CD4-positive, alpha-beta T cell treated with Interferon alpha-2 for 1 hour (primary cell): Measurements from ENCODE around the gene CLSTN3.
"Not testable (repeated sequence)": the region's sequence is repeated elsewhere in the genome, so short reads cannot be mapped to it uniquely, and the experiment has no call there.

Experiments used
- DNase-seq, 2 donors: peaks; one replicate each; pipeline ENCODE4 v3.0.0-alpha.2; 2020 to 2022

Gene CLSTN3

DNA sequence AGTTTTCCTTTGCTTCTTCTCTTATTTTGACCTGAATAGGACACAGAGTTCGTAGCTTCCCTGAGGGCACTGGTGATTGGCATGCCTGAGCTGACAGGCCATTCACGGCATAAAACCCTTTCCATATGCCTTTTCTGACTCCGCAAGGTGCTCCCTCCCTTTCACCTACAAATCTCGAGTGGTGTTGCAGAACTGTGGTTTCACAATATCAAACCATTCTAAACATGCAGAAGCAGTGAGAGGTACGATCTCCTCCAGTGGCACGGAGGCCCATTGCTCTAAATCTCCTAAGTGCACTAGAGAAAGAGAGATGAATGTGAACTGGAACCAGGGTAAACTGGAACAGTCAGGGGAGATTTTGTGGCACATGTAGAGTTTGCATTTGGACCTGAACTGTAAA, 23.9 kb downstream of the CLSTN3 start:
- no peak for DNase-seq

DNA sequence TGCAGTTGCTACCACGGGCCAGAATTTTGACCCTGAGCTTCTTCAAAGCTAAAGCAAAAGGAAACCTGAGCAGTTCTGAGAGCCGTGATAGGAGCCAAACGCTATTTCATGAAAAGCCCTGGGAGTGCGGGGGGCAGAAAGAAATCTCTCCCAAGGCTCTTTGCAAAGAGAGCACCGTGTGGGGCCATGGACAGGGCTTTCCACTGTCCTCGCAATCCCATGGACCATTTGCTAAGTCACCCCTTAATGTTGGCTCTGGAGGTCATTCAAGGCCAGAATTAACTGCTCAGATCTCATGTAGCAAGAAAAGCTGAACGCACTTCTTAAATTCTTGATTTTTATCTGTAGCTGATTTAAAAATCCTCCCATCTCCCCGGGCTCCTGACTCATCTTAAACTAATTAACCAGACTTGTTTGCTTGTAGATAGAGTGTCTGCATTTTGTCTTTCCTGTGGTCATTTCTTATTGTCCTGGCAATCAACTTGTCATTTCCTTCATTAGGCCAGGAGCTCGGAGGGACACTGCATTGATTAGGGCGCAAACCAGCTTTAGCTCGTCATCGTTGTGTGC, 24.8 kb downstream of the CLSTN3 start:
- no peak for DNase-seq

DNA sequence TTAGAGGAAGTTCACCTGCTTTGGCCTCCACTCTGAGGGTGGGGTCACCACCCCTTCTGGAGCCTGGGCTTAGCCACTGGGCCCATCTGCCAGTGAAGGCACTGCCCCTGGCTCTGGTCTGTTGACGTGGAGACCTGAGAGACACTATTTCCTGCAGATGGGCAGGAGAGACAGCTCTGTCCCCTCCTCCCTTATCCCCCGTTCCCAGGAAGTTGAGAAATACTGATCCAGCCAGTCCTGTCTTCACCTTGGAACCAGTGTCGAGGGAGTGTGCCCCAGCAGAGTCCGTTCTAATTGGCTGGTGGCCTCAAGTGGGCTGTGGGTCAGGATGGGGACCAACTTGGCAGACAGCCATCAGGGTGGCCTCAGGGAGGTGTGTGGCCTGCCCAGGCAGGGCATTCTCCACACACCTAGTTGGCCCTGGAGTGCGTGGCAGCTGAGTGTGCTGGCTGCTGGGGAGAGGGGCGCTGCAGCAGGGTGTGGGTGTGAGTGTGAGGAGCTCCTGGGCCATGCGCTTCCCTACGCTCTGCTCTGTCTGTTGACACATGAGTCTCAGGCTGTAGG, 25.4 kb downstream of the CLSTN3 start:
- DNase-seq, result no peak

DNA sequence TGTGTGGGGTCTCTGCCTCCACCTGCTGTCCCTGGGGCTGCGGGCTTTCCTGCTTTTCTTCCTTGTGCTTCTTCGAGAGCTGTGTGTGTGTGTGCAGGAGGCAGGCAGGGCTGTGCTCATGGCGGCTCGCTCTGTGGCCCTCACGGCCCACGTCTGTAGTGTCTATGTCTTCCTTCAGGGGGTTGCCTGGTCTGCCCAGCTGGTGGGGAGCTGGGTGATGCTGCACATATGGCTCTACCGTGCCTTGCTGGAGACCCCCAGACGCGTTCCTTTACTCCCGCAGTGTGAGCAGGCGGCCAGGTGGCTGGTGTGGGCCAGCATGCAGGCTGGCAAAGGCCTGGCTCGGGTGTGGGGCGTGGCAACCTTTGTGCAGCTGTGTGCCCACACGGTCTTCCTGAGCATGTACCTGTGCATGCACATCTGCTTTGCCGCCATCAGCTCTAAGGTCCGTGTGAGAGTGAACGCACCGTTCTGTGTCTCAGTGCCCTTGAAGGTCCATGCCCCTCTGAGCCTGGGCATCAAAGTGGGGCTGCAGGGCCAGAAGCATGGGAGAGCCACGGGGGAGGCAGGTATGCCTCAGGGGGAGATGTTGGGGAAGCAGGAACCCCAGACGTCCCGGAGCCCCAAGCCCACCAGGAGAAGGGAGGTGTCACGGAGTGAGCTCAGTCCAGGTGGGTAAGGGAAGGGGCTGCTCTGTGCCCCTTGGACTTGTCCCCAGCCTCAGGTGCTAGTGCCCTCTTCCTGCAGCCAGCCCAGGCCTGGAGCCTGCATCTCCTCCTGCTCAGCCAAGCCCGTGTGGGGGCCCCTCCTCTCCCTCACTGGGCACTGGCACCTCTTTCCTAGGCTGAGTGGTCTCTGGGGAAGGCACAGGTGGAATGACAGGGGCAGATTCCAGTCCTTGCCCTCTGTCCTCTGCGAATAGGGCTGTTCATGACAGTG, 26.4 kb downstream of the CLSTN3 start:
- DNase-seq, result no peak

DNA sequence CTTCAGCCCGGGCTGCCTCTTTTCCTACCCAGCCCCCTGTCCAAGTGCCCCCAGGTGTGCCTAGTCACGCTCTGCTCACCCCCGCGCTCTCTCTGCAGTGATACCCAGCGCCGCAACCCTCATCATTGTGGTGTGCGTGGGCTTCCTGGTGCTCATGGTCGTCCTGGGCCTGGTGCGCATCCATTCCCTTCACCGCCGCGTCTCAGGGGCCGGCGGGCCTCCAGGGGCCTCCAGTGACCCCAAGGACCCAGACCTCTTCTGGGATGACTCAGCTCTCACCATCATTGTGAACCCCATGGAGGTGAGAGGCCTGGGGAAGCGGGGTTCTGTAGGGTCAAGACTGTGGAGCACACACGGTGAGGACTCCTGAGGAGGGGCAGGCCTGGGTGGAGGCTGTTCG, 27.2 kb downstream of the CLSTN3 start:
- no peak for DNase-seq

DNA sequence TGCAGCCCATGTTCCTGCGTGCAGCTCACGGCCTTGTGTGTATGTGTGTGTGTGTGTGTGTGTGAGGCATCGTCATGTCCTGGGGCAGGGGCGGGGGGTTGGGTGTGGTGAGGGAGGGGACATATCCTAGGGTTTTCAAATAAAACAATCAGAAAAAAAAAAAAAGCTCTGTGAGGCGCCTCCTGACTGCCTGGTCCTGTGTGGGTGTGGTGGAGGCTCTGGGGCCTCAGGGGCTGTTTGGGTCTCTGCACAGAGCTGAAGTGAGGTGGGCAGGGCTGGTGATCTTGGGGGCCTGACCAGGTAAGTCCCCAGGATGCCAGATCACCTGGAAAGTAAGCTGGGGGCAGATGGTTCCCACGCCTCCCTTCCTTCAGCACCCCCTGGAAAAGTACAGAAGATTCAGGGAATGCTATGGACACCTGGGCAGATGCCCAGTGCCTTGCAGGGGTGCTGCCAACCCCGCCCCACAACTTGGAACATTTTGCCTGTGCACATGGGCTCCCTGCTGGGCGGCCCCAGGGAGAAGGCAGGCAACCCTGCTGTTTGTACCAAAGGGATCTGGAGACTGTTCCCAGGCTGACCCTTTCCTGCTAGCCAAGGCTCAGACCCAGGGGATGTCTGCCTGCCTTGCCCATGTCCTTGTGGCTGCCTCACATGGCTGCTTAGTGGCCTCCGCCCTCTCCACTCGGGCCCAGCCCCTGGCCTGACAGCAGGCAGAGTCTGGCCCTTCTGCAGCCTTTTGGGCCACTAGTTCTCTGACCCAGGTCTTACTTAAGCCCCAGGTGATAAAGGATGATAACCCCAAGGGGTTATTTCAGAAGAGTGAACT, 28.8 kb downstream of the CLSTN3 start:
- DNase-seq, result no peak

DNA sequence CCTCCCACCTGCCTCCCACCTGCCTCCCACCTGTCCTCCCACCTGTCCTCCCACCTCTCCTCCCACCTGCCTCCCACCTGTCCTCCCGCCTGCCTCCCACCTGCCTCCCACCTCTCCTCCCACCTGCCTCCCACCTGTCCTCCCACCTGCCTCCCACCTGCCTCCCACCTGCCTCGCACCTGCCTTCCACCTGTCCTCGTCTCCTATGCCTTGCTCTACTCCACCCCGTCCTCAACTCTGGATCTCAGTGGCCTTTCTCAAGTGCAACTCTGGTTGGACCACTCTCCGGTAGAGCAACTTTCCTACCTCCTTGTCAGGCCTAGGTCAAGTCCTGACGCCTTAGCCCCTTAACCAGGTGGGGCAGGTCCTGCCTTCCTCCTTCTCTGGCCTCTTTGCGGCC, 30.0 kb downstream of the CLSTN3 start:
- no peak for DNase-seq

DNA sequence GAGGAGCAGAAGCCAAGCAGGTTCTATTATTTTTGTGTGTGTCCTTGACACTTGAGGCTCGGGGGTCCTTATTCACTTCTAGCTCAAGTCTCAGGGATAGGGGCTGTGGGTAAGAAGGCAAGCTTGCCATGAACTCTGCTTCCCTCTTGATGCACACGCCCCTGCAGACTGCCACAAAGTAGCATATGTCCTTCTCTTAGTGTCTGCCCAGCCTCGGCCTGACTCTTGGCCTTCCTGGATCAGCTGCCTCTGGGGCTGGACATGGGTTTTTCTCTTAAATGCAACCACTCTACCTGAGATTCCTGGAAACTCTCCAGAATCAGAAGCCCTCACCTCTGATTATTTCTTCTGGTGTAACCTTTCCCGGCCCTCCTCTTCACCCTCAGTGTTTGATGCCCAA, 31.2 kb downstream of the CLSTN3 start:
- DNase-seq, result no peak

DNA sequence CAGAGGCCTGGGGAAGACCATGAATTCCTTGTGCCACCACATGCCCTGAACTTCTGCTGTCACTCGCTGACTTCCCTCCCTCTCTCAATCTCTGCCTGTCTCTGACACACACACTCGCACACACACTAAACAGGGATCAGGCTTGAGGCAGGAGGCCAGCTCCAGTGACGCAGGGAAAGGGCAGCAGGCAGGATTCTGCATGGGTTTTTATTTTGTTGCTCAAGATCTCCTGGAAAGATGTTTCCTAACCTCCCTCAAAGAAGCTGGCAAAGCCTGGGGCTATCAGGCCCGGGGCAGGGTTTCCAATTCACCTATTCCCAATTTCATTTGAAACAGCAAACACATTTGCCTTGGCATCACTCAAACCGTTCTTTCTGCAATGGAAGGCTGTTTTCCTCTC, 31.6 kb downstream of the CLSTN3 start:
- DNase-seq, result no peak

DNA sequence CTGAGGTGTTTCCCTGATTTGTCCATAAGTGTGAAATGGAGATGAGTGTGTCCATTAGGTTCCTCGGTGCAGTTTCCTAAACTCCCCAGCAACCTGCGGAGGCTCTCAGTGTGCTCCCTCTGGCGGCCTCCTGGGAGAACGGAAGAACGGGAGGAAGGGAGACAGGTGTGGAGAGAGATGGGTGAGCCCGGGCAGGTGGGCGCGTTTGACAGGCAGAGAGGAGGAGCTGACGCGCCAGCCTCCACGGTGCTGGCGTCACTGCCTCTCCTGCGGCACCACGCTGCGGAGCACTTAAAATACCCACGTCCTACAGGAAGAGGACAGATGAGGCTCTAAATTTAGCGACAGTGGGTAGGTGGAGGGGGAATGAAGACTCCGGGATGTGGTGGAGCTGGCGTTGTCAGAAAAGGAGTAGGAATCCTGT, 32.5 kb downstream of the CLSTN3 start:
- DNase-seq, result peak in 1 of 2 donors; percentile 19

DNA sequence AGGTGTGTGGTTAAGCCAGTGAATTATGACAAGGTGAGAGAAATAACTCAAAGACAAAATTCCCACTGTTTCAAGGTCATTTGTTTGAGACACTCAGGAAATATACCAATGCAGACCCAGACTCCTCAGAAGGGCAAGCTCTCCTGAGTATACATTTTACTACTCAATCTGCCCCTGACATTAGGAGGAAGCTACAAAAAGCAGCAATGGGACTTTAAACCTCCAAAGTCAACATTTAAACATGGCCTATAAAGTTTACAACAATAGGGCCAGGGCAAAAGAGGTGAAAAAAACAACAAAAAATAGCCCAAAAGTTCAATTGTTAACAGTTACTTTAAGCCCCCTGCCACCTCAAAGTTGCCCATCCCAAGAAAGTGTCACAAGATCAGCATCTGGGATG, 39.8 kb downstream of the CLSTN3 start:
- no peak for DNase-seq

DNA sequence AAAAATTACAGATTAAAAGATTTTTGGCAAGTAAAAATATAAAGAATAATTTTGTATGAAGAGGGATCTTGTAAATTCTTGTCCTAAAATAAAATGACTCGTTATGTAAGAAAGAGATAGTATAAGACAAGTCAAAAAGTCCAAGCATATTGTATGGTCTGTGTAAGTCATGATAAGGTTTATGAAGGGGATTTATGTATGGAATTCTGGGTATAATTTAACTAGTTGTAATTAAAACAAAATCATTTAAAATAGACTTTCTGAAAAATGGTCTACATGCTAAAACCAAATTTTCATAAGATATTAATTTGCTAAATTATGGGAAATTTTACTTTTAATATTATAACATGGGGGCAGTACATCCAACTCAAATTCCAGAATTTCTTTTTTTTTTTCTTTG, 41.7 kb downstream of the CLSTN3 start:
- no peak for DNase-seq

DNA sequence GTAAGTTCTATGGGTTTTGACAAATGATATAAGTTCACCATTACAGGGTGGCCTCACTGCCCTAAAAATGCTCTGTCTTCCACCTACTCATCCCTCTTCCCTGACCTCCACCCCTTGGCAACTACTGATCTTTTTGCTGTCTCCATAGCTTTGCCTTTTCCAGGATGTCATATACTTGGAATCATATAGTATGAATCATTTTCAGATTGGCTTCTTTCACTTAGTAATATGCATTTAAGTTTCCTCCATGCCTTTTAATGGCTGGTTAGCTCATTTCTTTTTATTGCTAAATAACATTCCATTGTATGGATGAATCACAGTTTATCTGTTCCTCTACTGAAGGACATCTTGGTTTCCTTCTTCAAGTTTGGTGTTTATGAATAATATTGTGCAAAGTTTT, 45.3 kb downstream of the CLSTN3 start:
- no peak for DNase-seq

DNA sequence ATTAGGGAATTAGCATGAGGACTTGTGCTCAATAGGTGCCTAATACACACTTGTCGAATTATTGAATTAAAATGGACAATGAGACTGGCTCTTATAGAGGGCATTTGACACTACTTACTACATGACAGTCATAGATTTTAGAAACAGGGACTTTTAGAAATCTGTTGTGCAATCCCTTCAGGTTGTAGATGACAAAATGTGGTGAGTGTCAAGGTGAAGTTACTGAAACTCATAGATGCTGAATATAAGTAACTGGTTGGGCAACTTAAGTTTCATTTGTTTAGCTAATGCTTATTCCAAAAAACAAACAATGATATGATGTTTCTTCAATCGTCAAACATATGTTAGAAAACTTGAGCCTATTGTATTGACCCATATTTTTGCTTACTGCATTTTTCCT, 46.4 kb downstream of the CLSTN3 start:
- DNase-seq, result no peak

DNA sequence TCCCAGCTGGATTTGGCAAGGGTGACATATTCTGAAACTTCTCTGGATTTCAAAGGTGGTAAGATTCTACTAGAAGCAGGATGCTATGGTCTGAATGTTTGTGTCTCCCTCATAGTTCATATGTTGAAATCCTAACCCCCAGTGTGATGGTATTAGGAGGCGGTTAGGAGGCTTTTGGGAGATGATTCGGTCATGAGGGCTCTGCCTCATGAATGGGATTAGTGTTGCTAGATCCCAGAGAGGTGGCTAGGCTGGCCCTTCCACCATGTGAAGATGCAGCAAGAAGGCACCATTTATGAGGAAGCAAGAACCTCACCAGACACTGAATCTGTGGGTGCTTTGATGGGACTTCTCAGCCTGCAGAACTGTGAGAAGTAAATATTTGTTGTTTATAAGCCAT, 48.3 kb downstream of the CLSTN3 start:
- DNase-seq, result no peak

DNA sequence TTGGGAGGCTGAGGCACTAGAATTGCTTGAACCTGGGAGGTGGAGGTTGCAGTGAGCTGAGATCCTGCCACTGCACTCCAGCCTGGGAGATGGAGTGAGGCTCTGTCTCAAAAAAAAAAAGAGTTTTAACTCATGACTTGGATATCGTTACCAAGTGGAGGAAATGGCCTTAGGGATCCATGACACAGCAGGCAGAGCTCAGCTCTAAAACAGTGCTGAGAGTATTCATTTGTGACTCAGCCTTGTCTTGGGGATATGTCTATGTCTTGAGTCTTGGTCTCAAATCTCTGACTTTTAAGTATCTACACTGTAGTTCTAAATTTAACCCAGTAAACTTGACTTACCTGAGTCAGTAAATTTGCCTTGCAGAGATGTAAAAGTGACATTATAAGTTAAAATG, 50.5 kb downstream of the CLSTN3 start:
- no peak for DNase-seq

DNA sequence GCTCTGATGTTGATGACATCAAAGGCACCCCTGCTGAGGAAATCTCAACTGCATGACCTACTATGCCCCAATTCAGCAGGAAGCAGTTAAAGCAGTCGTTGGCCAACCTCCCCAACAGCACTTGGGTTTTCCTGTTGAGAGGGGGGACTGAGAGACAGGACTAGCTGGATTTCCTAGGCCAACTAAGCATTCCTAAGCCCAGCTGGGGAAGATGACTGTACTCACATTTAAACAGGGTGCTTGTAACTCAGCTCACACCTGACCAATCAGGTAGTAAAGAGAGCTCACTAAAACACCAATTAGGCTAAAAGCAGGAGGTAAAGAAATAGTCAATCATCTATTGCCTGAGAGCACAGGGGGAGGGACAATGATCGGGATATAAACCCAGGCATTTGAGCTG, 55.9 kb downstream of the CLSTN3 start:
- DNase-seq, result not testable (repeated sequence)

DNA sequence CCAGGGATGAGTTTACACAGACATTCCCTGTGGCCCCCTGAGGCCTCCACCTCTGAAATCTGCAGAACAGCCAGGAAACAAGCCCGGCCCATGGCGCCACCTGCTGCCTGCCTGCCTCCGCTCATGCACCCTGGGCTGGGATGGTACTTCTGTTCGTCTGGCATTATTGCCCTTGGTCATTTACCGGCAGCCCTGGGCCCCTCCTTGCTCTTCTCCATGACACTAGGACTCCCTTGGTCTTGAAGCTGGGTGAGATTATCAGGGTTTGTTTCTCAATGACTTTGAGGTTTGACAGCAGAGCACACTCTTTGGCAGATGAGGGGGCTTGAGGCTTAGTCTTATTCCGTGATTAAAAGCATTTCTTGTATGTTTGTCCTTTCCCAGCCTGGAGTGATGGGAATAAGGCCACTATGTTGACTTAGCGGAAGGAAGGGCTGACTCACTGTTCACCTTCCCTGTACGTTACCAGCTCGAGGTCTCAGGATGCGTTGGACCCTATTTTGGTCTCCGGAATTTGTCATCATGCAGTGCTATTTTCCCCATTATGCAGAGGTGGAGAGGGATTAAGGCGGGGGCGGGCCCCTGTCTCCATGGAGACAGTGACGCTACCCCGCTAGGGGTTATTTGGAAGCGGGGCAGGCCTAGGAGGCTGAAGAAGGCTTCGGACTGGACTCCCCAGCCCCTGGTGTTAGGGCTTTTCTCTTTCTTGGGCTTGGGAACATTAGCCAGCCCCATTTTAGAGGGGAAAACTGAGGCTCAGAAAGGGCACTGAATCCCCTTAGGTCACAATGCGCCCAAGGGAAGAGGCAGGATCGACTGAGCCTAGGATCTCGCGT, 58.6 kb downstream of the CLSTN3 start:
- DNase-seq, result peak; percentile 60 to 69

DNA sequence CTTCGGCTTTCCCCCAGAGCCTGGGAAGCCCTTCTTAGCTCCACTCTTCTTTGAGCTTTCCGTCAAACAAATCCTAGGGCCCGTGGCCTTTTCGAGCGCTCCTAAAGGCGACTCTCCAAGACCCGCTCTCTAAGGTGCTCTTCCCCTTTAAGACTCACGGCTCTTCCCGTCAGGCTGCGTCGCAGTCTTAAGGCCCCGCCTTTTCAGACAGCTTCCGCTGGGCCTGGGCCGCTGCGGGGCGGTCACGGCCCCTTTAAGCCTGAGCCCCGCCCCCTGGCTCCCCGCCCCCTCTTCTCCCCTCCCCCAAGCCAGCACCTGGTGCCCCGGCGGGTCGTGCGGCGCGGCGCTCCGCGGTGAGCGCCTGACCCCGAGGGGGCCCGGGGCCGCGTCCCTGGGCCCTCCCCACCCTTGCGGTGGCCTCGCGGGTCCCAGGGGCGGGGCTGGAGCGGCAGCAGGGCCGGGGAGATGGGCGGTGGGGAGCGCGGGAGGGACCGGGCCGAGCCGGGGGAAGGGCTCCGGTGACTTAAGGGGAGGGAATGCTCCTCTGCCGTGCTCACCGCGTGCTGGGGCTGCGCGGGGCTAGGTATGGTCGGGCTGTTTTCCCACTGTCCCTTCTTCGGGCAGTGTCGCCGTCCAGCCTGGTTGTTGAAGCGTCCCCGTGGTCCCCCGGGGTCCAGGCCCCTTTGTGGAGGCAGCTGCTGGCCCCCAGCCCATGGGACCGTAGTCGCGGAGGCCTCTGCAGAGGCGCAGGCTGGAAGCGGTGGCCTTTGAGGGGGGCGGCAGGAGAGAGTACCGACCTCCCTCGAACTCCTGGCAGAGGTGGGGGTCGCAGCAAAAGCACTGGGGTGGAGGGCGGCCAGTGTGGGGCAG, 59.5 kb downstream of the CLSTN3 start, which contains the start of gene PEX5:
Gene PEX5 (plus strand): TSS at position 289 of the 870 bp plus-strand sequence. CDS start 692 bp downstream, outside the sequence.
- peak; percentile 88 to 90 for DNase-seq

DNA sequence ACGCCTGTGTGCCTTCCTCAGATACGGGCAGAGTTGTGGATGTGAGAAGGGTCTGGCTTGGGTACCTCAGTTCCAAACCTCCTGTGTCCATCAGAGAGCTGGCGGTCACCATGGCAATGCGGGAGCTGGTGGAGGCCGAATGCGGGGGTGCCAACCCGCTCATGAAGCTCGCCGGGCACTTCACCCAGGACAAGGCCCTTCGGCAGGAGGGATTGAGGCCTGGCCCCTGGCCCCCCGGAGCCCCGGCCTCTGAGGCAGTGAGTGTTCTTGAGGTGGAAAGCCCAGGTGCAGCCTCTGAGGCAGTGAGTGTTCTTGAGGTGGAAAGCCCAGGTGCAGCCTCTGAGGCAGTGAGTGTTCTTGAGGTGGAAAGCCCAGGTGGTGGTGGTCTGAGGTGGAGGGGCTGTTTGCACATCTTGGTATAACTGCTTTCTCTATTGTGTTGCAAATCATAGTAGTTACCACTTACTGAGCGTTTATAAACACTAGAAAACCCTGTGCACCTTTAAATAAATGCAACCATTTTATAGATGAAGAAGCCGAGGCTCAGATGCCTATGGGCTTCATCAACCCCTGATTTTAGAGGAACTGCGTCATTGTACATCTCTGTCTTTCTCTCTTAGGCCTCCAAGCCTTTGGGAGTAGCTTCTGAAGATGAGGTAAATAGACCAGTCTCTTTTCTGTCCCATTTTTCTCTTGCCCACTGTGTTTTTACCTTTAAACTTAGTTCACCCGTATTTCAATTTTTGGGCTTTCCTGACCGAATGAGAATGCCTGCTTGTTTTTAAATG, 60.3 kb downstream of the CLSTN3 start:
- no peak for DNase-seq
